Measurements from ENCODE around the gene CCDC149.
A peak's percentile ranks its signal among the peaks of the same experiment; 100 is the strongest.

Gene CCDC149

DNA sequence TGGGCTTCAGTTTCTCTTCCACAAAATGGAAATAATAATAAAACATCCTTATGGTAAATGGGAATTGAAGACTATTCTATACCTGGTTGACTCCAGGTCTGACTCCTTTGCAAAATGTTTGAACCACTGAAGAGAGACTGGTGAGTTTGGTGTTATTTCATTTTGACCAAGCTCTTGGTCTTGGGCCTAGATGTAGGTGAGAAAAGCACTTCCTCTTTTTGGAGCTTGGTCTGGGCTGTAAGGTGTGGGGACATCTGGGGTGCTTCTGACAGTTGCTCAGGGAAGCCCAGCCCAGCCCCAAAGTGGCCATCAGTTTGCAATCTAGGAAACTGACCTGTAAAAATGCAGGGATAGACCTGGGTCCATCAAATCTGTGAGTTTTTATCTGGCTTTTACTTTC, 144.2 kb downstream of the CCDC149 start:
- POLR2A ChIA-PET = no interaction called here

DNA sequence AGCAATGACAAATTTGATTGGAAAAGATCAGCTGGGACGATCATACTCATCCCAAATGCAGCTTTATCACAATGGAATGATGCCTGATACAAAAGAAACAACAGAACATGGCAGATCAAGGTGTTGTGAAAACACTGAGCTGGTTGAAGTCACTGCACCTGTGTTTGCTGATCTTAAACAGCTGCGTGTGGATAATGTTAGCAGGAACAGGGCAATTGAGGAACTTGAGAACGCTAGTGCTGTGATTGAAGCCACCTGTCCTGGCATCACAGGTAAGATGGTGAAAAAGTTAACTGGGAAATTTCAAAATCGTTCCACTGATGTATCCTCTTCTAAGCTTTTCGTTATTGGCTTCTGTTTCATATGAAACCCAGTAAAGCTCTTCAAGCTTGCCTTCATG, 144.8 kb downstream of the CCDC149 start:
- TF ChIP-seq, protein P1, sequence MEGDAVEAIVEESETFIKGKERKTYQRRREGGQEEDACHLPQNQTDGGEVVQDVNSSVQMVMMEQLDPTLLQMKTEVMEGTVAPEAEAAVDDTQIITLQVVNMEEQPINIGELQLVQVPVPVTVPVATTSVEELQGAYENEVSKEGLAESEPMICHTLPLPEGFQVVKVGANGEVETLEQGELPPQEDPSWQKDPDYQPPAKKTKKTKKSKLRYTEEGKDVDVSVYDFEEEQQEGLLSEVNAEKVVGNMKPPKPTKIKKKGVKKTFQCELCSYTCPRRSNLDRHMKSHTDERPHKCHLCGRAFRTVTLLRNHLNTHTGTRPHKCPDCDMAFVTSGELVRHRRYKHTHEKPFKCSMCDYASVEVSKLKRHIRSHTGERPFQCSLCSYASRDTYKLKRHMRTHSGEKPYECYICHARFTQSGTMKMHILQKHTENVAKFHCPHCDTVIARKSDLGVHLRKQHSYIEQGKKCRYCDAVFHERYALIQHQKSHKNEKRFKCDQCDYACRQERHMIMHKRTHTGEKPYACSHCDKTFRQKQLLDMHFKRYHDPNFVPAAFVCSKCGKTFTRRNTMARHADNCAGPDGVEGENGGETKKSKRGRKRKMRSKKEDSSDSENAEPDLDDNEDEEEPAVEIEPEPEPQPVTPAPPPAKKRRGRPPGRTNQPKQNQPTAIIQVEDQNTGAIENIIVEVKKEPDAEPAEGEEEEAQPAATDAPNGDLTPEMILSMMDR (IDR thresholded peaks at IDR 0.05; ENCODE audit: control extremely low read depth, extremely low read depth, low read depth, missing control alignments) = no peak
- POLR2A ChIA-PET = no interaction called here
- DNase-seq (ENCODE audit: extremely low spot score) = no peak
- CTCF ChIA-PET = interaction anchor here (0.9 to 1.4 kb wide), 4 partner anchors 16 to 212 kb away, joined by 3 to 5 read pairs (median 4); no protein-coding TSS in a partner anchor

More for the DNA sequence above, 144.2 kb downstream of the CCDC149 start:
- TF ChIP-seq, protein P1 (IDR thresholded peaks at IDR 0.05; ENCODE audit: control extremely low read depth, extremely low read depth, low read depth, missing control alignments) = no peak
- CTCF ChIA-PET = interaction anchor here (0.9 to 1.4 kb wide), 4 partner anchors 16 to 211 kb away, joined by 3 to 5 read pairs (median 4); no protein-coding TSS in a partner anchor
- DNase-seq (ENCODE audit: extremely low spot score) = peak; percentile 49

DNA sequence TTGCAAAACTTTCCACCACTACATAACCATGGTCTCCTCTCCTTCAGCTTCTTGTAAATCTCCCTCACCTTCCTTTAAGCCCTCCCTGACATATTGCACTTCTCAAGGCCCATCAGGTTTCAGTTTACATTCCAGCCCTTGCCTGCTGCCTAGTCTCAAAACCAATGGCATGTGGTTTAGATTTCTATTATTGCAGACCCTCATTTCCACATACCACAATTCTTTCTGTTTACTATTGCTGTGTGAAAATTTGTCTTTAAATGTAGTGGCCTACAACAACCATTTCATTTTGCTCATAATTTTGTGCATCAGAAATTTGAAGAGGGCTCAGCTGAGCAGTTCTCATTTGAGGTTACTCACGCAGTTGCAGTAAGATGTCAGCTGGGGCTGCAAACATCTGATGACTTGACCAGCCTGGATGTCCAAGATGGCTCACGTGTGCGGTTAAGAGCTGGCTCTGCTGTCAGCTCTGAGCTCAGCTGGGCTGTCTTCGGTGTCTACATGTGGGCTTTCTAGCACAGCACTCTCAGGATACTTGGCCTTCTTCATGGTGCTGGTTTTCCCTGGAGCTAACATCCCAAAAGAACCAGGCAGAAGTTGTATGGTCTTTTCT, 147.4 kb downstream of the CCDC149 start:
- TF ChIP-seq, protein P1 (IDR thresholded peaks at IDR 0.05; ENCODE audit: control extremely low read depth, extremely low read depth, low read depth, missing control alignments) = no peak
- no peak for DNase-seq (ENCODE audit: extremely low spot score)
- ChIA-PET CTCF (interaction anchor here (1.0 kb wide), 1 partner anchor 10 kb away, joined by 4 read pairs; no protein-coding TSS in a partner anchor), POLR2A (no interaction called here)

DNA sequence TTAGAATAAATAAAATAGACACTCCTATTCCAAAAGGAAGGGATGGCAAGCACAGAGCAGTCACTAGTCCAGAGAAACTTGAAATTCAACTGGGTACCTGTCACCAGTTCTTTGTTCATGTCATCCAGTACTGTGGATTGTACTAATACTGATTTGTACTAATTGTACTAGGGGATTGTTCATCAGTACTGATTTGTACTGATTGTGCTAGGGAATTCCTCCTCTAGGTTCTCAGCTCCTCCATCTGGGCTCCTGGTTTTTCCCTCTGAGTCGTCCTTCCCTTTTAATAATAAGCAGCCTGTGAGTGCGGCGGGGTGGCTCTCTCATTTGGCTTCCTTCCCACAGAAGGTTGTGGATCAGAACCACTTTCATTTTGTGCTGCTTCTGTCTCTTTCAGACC, 148.5 kb downstream of the CCDC149 start:
- TF ChIP-seq, protein P1 (IDR thresholded peaks at IDR 0.05; ENCODE audit: control extremely low read depth, extremely low read depth, low read depth, missing control alignments) = no peak
- ChIA-PET POLR2A (no interaction called here), CTCF (interaction anchor here (1.0 kb wide), 1 partner anchor 8 kb away, joined by 4 read pairs; no protein-coding TSS in a partner anchor)
- no peak for DNase-seq (ENCODE audit: extremely low spot score)

DNA sequence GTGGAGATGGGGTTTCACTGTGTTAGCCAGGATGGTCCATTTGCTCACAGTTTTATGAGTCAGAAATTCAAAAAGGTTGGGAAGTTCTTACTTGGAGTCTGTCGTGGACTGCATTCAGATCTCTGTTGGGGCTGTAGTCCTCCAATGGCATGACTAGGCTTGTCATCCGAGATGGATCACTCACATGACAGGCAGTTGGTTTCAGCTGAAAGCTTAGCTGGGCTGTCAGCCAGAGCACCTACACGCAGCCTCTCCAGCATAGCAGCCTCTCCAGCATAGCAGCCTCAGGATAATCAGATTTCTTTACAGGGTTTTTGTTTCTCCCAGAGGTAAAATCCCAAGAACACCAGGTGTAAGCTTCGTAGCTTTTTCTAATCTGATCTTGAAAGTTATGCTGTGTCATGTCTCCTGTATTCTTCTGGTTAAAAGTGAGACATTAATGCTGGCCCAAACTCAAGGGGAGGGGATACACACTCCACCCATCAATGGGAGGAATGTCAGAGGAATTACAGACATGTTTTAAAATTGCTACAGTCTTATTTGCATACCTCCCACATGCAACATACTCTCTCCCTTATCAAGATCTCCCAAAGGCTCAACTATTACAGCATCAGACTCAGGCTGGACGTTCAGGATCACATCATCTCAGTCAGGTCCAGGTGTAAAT, 149.1 kb downstream of the CCDC149 start:
- no peak for DNase-seq (ENCODE audit: extremely low spot score)
- TF ChIP-seq, protein P1 (IDR thresholded peaks at IDR 0.05; ENCODE audit: control extremely low read depth, extremely low read depth, low read depth, missing control alignments) = no peak
- ChIA-PET POLR2A (no interaction called here), CTCF (interaction anchor here (1.4 kb wide), 1 partner anchor 19 kb away, joined by 3 read pairs; no protein-coding TSS in a partner anchor)
